Nucleus accumbens (tissue), 56 donors: ENCODE data around the gene COL19A1.
"Not testable (repeated sequence)": the region's sequence is repeated elsewhere in the genome, so short reads cannot be mapped to it uniquely, and the experiment has no call there.

ENCODE experiments used
- DNase-seq, 56 donors: peaks; one replicate each; lab custom pipeline; 2025; lab: John Stamatoyannopoulos, UW

The COL19A1 gene

DNA sequence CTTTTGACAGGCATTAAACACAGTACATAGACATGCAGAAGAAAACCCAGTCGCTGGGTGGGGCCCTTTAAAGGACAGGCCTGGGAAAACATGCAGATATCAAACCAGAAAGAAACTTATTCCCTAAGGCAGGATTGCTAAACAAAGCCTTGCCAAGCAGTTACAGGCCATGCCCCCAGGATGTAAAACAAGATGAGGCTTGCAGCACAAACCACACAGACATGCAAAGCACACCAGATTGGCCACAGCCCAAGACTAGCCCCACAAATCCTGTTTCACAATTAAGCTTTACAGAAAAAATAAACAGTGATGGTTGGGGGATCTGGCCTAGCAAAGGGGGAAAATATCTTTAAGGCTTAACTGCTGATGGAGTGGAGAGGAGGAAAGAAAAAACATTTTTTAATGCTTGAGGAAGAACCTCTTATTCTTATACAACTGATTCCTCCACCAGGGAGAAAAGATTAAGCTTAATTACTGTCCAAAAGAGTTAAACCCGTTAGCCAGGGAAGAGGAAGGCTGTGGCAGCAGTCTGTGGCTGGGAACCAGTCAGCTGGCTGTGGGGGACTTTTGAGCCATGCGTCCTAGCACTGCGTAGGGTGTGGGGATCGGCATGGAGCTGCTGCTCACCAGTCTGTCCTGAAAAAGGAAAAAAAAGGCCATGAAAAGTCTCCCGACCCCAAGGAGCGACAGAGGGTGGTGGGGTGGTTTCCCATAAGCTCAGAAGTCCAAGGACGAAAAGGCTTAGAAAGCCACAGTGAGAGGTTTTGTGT is 28.4 kb downstream of the COL19A1 start:
- no peak for DNase-seq

DNA sequence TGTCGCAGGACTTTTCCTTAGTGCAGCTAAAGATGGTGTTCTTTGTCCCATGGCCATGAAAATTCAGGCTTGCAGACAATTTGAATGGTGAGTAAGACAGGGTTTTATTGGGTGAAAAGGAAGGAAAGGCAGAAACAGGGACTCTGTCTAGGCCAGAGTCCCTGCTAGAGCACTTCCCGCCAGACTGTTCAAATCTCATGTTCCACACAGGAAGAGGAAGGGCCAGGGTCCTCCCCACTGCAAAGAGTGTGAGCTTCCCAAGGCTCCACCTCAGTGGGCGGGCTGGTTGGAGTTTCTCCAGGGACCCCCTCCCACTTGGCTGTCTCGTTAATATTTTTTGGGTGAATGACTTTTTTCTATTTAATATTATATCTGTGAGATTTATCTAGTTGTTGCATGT is 29.0 kb downstream of the COL19A1 start:
- DNase-seq, result no peak

DNA sequence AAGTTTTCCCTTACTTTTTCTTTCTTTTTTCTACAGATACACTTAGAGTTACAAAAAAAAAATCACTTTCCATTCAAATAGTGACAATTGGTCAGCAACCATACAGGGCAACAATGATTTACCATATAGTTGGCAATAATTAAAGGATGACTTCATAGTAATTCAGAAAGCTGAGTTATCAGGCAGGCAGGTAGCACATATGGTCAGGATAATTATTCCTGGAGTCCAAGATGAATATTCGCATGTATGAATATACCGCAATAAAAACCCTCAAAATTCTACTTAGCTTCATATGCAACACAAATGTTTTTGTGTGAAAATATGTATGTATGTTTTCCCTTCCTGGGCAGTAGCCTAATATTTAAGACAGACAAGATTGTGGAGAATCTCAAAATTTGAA is 34.5 kb downstream of the COL19A1 start:
- DNase-seq, result no peak

DNA sequence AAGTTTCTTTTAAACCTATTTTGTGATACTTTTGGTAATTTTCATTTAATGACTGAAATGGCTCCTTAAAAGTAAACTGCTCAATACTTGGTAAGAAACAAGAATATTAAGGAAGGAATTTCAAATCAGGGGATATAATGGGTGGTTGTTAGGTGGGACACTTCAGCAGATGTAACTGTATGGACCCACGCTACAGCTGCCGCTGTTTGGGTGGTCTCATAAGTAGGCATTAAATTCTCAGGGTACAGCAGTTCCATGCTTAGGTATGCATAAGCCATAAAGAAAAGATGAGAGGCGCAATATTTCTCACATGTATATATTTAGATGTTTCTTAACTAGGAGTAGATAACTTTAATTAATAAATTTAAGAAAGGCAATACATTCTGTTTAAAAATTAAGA is 35.0 kb downstream of the COL19A1 start:
- no peak for DNase-seq

DNA sequence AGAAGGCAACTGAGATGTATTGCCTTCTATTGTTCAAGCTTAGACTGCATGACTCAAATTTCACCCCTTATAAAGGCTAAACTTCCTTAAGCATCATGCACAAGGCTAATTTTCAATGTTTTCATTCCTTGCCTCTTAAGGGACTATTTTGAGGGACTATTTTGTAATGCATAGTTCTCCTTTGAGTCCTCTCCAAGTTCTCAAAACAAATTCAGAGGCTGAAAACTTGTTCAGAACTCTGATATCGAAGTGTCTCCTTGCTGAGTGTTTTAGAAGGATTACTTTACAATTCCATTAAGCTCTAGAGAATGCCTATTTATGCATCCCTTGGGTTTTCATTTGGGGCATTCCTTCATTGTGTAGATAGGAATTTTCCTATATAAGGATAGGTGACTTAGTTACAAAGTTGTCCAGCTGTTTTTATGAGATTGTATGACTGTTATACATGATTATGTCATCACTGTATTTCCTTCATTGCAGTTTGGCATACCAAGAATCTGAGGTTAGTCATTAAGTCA is 41.7 kb downstream of the COL19A1 start:
- DNase-seq, result no peak

DNA sequence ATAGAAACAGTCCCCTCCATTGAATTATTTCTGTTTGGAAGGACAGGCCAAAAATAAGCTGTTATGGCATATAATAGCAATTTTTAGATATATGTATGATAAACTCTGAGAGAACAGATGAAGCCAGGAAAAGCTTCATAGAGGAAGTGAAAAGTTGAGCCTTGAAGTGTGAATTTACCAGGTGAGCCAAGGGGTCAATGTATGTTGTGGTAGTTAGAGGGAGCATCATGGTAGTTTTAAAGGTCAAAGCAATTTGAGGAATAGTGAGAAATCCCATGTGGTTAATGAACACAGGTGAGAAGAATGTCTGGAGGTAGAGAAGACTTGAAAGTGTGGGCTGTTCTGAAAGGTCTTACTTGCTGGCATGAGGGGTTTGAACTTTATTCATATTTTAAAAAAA is 47.0 kb downstream of the COL19A1 start:
- DNase-seq, result no peak

DNA sequence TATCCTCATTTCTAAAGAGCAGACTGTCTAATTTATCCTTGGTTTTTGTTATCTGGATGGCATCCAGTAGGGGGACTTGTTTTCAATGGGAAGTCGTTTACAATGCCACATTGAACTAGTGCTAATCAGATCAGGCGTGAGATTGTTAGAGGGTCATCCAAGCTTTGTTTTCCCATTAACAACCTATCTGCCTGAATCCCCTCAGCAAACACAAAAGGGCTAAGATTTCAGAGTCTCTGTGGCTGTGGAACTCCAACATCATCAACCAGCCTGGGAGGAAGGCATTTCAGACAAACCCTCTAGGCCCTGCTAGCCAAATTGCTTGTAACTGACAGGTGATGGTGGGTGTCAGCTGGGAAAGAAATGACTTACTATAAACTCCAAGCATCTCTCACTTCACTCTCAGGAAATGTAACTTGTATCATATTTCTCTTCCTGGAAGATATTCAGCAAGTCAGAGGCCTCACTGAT is 47.7 kb downstream of the COL19A1 start:
- DNase-seq, result no peak

DNA sequence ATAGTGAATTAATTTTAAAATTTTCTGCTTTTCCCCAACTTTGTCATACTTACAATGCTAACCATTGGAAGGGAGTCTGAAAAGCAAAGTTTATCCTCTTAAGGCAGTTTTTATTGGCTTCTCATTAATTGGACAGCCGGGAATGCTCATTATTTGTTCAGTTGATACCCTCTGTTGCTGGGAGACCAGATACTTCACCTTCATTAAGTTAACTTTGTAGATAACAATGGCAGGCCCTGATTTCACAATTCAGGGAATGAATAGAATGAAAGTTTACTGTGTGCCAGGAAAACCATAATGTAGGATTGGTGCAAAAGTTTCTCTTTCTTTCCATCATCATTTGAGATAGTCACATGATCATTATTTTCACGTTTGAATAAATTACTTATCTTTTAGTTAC is 49.0 kb downstream of the COL19A1 start:
- no peak for DNase-seq

DNA sequence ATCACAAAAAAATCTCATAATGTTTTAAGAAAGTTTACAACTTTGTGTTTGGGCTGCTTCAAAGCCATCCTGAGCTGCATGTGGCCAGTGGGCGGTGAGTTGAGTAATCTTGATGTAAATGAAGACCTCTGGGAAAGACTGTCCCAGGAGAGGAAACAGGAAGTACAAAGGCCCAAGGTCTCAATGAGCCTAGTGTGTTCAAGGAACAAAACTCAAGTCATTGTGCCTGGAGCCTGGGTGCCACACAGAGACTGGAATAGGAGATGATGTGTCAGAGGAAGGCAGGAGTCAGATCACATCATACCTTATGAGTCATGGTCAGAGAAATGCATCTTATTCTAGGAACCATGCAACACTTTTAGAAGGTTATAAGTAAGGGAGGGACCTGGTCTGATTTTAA is 51.5 kb downstream of the COL19A1 start:
- DNase-seq, result no peak

DNA sequence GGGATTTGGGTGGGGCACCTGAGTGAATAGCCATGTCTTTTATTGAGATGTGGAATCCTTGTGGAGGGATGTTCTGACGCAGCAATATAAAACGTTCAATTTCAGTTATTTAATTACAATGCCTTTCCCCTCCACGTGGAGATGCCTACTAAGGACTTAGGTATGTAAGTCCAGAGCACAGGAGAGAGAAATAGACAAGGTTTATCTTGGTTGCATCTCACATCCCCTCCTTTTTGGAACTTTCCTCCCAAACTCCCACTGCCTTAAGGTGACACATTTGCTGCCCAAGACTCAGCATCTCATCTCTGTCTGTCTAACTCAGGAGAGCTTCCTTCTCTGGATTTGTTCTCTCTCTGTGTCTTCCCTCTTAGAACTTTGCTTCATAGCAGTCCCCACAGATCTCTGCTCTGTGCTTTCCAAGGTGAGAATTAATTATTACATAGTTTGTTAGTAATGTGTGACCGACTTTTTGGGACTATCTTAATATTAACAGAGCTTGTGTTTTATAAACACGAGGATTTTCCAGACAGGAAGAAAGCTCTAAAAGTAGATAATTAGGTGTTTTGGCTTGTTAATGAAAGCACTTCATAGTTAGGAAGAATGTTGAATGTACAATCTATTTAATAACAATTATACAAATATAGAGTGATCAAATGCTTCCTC is 52.6 kb downstream of the COL19A1 start:
- no peak for DNase-seq

DNA sequence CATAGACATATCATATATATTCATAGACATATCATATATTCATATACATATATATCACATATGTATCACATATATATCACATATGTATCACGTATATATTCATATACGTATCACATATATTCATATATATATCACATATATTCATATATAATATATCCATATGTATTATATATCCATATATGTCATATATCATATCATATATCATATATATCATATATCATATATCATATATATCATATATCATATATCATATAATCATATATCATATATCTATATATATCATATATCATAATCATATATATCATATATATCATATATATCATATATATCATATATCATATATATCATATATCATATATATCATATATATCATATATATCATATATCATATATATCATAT is 54.7 kb downstream of the COL19A1 start:
- not testable (repeated sequence) for DNase-seq

DNA sequence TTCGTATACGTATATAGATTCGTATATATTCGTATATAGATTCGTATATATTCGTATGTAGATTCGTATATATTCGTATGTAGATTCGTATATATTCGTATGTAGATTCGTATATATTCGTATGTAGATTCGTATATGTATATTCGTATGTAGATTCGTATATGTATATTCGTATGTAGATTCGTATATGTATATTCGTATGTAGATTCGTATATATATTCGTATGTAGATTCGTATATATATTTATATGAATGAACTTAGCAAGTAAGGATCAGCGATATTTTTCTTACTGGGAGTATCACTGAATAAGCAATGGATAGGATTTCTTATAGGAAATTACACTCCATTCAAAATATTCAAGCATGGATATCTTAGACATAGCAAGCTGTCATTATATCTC is 55.3 kb downstream of the COL19A1 start:
- DNase-seq, result not testable (repeated sequence)

DNA sequence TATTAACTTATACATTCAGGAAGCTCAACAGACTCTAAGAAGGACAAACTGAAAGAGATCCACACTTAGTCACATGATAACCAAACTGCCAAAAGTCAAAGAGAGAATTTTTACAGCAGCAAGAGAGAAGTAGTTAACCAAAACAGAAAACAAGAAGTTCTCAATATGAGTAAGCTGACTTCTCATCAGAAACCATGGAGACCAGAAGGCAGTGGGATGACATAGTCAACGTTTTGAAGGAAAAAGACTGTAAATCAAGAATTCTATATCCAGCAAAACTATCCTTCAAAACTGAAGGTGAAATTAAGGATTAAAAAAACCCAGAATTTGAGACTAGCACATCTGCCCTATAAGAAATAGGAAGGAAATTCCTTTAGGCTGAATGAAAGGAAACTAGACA is 60.4 kb downstream of the COL19A1 start:
- DNase-seq, result no peak

DNA sequence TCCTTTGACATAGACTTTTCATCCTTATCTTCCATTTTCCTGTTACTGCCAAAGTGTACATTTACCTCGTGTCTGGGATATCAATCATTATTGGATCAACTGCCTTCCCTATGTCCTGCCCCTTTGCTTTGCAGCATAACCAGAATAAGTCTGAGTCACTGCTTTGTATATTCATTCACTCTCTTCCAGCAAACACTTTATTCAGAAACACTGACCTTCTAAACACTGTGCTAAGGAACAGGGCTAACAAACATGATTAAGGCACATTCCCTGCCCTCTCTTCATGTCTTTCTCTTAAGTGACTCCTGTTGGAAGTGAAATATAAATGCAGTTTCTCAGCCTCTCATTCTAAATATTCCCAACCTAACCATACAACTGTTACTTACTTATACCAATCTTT is 66.9 kb downstream of the COL19A1 start:
- no peak for DNase-seq

DNA sequence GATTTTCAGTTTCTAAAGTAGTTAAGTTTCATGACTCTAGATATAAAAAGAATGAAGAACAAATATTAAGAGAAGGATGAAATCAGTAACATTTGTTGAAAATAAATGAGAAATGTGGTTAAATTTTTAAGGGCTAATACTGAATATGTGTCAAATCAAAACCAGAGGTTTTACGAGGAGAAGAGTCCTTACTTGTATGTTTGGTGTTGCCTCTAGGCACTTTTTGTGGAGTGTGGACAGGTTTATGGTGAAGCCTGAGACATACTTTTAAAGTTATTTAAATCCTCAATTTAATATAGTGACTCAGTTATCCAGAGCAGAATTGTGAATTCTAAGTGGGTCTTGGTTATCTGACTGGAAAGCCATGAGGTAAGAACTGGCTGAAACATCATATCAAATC is 68.7 kb downstream of the COL19A1 start:
- no peak for DNase-seq

DNA sequence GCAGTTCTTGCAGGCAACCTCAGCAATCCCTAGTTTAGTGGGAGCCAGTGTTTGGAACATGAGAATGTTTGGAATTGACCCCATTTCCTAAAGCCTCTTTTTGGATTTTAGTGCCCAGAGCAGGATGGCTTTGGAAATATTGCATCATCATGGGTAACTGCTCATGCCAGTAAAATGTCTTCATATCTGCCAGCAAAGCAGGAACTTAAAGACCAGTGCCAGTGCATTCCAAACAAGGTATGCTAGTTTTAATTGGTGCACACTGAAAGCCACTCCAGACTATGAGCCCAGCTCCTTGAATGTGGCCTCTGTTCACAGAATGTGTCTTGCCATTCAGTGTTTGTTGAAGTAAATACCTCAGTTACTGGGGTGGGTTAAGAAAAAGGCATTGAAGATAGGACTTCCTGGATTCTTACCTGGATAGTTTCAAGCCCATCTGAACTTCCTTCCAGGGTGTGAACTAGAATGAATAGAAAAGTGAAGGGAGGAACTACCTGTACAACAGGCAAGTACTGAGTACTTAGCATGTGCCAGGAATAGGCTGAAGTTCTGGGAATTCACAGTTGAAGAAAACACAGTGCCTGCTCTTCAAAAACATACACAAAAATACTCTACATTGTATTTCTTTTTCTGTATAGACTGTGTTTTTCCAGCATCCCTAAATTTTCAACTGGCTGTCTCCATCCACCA is 70.5 kb downstream of the COL19A1 start:
- no peak for DNase-seq

DNA sequence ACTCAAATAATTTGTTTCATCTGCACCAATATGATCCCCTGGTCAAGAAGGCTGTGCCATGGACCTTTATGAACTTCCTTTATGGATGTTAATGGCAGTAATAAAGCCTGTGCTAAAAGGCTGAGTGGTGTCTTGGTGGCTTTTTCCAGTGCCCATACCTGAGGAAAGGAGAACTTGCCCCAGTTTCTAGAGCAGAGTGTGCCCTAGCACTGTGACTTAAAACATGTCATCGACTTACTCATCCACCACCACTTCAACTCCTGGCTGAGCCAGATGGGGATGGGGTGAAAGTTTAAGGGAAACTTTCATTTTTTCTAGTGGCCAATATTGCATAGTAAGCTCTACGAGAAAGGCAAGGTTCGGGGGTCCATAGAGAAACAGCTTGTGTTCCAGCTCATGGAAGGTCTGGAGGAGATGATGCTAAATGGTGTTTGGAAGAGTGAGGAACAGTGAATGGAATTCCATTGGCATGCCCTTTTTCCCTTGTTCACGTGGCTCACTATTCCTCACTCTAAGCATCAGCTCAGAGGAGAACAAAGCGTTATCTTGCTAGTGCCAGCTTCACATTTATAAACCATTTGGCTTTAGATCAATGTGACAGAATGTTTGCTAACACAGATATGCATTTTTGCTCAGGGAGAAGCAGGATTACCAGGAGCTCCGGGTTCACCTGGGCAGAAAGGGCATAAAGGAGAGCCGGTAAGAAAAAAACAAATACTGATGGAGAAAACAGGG is 71.2 kb downstream of the COL19A1 start:
- no peak for DNase-seq

DNA sequence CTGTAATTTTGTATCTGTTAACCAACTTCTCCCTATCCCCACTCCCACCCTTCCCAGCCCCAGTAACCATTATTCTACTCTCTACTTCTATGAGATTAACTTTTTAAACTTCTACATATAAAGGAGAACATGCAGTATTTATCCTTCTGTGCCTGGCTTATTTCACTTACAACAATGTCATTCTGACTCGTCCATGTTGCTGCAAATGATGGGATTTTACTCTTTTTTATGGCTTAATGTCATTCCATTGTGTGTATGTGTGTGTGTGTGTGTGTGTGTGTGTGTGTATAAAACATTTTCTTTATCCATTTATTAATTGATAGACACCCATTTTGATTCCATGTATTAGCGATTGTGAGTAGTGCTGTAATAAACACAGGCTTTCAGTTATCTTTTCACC is 76.1 kb downstream of the COL19A1 start:
- DNase-seq, result no peak

DNA sequence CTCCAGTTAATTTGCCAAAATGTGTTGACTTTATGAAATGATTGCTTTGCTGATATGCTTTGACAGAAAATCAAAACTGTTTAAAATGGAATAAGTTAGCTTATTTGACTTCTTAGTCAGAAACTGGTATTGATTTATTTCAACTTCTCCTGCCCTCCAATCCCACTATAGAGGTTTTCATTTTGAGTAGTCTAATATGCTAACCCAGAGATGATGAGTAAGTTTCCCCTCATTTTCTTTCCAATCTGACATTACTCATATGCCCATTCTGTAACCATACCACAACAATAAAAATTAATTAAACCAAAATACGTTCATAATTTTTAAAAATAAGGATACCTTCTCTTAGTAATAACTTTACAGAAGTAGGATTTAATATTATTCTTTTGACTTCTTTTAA is 78.8 kb downstream of the COL19A1 start:
- DNase-seq, result no peak

DNA sequence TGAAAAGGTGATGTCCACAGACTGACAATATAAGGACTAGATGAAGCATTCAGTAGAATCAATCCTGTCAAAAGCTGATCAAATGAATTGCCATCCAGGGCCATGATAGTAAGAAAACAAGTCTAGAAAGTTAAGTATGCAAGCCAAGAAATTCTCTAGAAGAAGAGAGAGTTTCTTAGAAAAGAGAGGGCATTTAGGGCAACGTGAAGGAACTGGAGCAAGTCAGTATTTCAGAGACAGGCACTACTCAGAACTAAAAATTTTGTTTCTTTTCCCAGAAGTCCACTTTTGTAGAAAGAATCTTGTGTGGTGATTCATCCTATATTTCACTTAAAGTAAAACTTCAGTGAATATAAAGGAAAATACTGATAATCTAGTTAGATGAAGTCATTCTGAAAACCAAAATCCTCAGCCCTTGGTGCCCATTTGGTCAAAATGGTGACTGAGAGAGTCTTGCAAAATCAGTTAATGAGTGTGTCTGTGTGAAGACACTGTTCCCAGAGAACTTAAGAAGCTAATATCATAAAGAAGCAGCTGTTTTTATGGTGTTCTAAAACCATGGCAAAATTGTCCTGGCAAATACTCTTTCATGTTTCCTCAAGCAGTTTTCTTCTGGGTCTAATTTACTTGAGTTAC is 82.2 kb downstream of the COL19A1 start:
- DNase-seq, result no peak
